GM12878 (cell line): ENCODE data around the gene NCL. TPM values are rescaled to one million over a fixed set of nuclear protein-coding genes. Genes with fewer than 3 reads are reported as not detected.

Experiments used
- ATAC-seq: fragments of 200-7000 bp; cut with Tn5 transposase; 3 replicates; pipeline ENCODE4 v1.9.1; 2020; ENCODE audit warnings: mild to moderate bottlenecking, moderate library complexity
- BruUV-seq: library from RNA; stranded (reverse); fragments of 400-500 nt; replicated peaks from 2 replicates; lab custom pipeline; 2021; lab: Mats Ljungman, UMichigan
- CTCF ChIA-PET: fragments of 300-600 bp; sonication (Branson Sonifier 250); formaldehyde crosslinking; extraction: SDS; loops from one replicate; lab custom pipeline; 2021; ENCODE audit warnings: inconsistent platforms; lab: Yijun Ruan, JAX
- POLR2A ChIA-PET: fragments of 350-600 bp; formaldehyde crosslinking; extraction: SDS; loops from one replicate; lab custom pipeline; 2021; ENCODE audit warnings: inconsistent platforms; lab: Charles Lee
- RAD21 ChIA-PET: fragments of 300-600 bp; sonication (Branson Sonifier 250); formaldehyde crosslinking; loops from one replicate; lab custom pipeline; 2023; ENCODE audit warnings: antibody characterized with exemption; ENCODE audit not compliant: unreplicated experiment; lab: Charles Lee
- SMC1A ChIA-PET: fragments of 300-600 bp; sonication (Branson Sonifier 250); formaldehyde crosslinking; loops from one replicate; lab custom pipeline; 2023; ENCODE audit not compliant: unreplicated experiment, uncharacterized antibody; lab: Charles Lee
- DNase-seq: peaks from one replicate; pipeline ENCODE4 v3.0.0-alpha.2; 2011; ENCODE audit warnings: low read depth, low spot score
- FAIRE-seq: peaks from 3 replicates; lab custom pipeline; 2011; peaks lifted over from hg19 to GRCh38; lab: Jason Lieb, UNC
- H2AFZ ChIP-seq: 2 replicates; pipeline ENCODE4 v1.6.0; 2011; ENCODE audit warnings: low read depth, low read length, control low read depth; ENCODE audit not compliant: control insufficient read depth
- H3K27ac ChIP-seq: 2 replicates; pipeline ENCODE4 v1.5.1; 2011; ENCODE audit warnings: control low read depth; ENCODE audit not compliant: control insufficient read depth, insufficient read depth
- H3K27me3 ChIP-seq, 2 experiments: replicated peaks in 1 of 2; 2 replicates each; pipeline versions ENCODE4 v1.6.0 to v1.6.1; 2011; ENCODE audit warnings: low read length in 1 of 2; ENCODE audit not compliant: control insufficient read depth in 2 of 2, insufficient read depth in 2 of 2
- H3K36me3 ChIP-seq, 2 experiments: 2 replicates each; pipeline ENCODE4 v1.5.1; 2011; ENCODE audit warnings: low read length in 1 of 2; ENCODE audit not compliant: control insufficient read depth in 2 of 2, insufficient read depth in 2 of 2
- H3K4me1 ChIP-seq: 2 replicates; pipeline ENCODE4 v1.6.1; 2011; ENCODE audit warnings: mild to moderate bottlenecking, low read length, moderate library complexity, mixed read lengths; ENCODE audit not compliant: control insufficient read depth, insufficient read depth
- H3K4me2 ChIP-seq: 2 replicates; pipeline ENCODE4 v1.6.0; 2011; ENCODE audit warnings: control low read depth; ENCODE audit not compliant: control insufficient read depth, insufficient read depth
- H3K4me3 ChIP-seq: fragments of 200-600 bp; sonication (generic); 2 replicates; pipeline ENCODE4 v1.5.1; 2016
- H3K79me2 ChIP-seq: 2 replicates; pipeline ENCODE4 v1.6.0; 2011; ENCODE audit warnings: low read length; ENCODE audit not compliant: control insufficient read depth, insufficient read depth
- H3K9ac ChIP-seq: 2 replicates; pipeline ENCODE4 v1.8.0; 2011; ENCODE audit warnings: low read length, control low read depth, mixed read lengths; ENCODE audit not compliant: control insufficient read depth, insufficient read depth
- H3K9me3 ChIP-seq: replicated peaks from 3 replicates; pipeline ENCODE4 v1.5.1; 2011; ENCODE audit warnings: mild to moderate bottlenecking, low read length; ENCODE audit not compliant: control insufficient read depth, insufficient read depth
- H4K20me1 ChIP-seq: 2 replicates; pipeline ENCODE4 v1.6.0; 2011; ENCODE audit not compliant: control insufficient read depth, insufficient read depth
- DPF2 ChIP-seq: fragments of 450-650 bp; IDR thresholded peaks from 2 replicates; pipeline ENCODE4 v1.6.1; 2017; ENCODE audit warnings: mild to moderate bottlenecking
- MEF2A ChIP-seq: IDR thresholded peaks from 2 replicates; pipeline ENCODE4 v1.6.1; 2011; ENCODE audit warnings: low read depth, mild to moderate bottlenecking, low read length, moderate library complexity; ENCODE audit not compliant: insufficient read depth
- POLR2AphosphoS2 ChIP-seq: IDR thresholded peaks from 2 replicates; pipeline ENCODE4 v1.6.1; 2011; ENCODE audit warnings: low read depth, mild to moderate bottlenecking, low read length, improper control_type of control experiment, moderate library complexity
- POLR2AphosphoS5 ChIP-seq: IDR thresholded peaks from 2 replicates; pipeline ENCODE4 v1.6.1; 2011; ENCODE audit warnings: mild to moderate bottlenecking, low read length, inconsistent platforms
- WGBS: methylation state at CpG from one replicate; pipeline ENCODE4 v1.1.6; 2016; ENCODE audit warnings: low lambda C conversion rate; ENCODE audit not compliant: insufficient replicate concordance, insufficient coverage; ENCODE audit errors: missing lambda C conversion rate; 5-methylcytosine and 5-hydroxymethylcytosine counted together
- in situ Hi-C: fragments of 300-500 bp; cut with MboI; formaldehyde crosslinking; loops from 9 replicates; pipeline ENCODE4 v1.14.3; 2018; ENCODE audit warnings: mixed read lengths
- intact Hi-C: fragments of 100-400 bp; cut with micrococcal nuclease; formaldehyde crosslinking; loops from one replicate; pipeline ENCODE4 v1.14.2; 2022; ENCODE audit not compliant: unreplicated experiment
- polyA plus RNA-seq, 11 experiments: library from polyadenylated mRNA; depleted of rRNA in 4 of 11; unstranded in 6 of 11; stranded (reverse) in 5 of 11; fragments of >200 nt; fragmentation: Nextera tagmentation in 4 of 11; fragmentation: Illumina TruSeq in 1 of 11; extraction: Ambion mirVana in 4 of 11; extraction: Trizol in 1 of 11; gene quantifications; 1 replicate in 1 of 11; 2 replicates in 10 of 11; pipeline versions ENCODE4 v1.2.1 to v1.2.3, GENCODE V29; 2011 to 2016; ENCODE audit warnings: inconsistent platforms in 2 of 11, missing spikeins in 2 of 11, low read depth in 1 of 11
- total RNA-seq, 4 experiments: library from RNA; depleted of rRNA in 3 of 4; stranded (reverse); fragments of >200 nt in 3 of 4; fragmentation: Illumina TruSeq in 1 of 4; extraction: Trizol in 1 of 4; gene quantifications; 2 replicates each; pipeline versions ENCODE4 v1.2.1 to v1.2.3, GENCODE V29; 2013 to 2021
- TF ChIP-seq, protein P1 (sequence below): IDR thresholded peaks from 2 replicates; pipeline ENCODE4 v1.6.1; 2011; ENCODE audit warnings: borderline replicate concordance, low read depth, mild to moderate bottlenecking, moderate library complexity, low read length; ENCODE audit not compliant: insufficient read depth, poor library complexity, severe bottlenecking

Gene NCL
- total and polyA plus RNA-seq, 10 of the 15 experiments (the other 5 are each of a cell fraction or from before 2014, with no cell fraction given): 123 to 1,207 (median 529) TPM

DNA sequence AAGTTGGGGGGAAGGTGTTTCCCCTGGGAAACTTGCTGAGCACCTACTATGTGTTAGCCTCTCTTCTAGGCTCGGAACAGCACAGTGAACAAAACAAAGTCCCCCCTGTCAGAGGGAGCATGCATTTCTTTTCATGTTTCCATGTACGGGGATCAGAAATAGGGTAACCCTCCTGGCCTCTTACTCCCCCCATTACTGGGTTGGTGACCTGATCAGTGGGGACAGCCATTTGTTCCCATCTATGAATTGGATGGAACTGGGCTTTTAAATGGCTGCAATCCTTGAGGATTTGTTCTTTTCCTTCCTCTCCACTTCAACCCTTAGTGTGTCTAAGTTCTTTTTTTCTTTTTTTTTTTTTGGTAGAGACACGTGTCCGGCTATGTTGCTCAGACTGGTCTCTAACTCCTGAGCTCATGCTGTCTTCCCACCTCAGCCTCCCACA, 13.7 kb downstream of the NCL start:
- FAIRE-seq: no peak
- intact Hi-C loops: no loop called here

More for the DNA sequence above, 13.7 kb downstream of the NCL start:
- 100% methylated on average over 2 of the region's 4 CpGs for WGBS
- ATAC-seq (0 out of 3 replicates have a peak, but pooled peaks have one; percentile 2), DNase-seq (no peak)
- Histone ChIP-seq H3K4me1 (no peaks in the 10 kb centered on the region), H3K79me2 (no peaks in the 10 kb centered on the region), H3K9ac (no peak overlapping the region), H3K4me3 (no peak overlapping the region), H3K27me3 (no peaks in the 10 kb centered on the region), H3K9me3 (no peaks in the 10 kb centered on the region), H2AFZ (no peak overlapping the region), H3K4me2 (no peak overlapping the region), H3K27ac (no peak overlapping the region), H4K20me1 (no peaks in the 10 kb centered on the region; the same call in 1 of the 2 replicates), H3K36me3 (peaks cover 22 to 28% of the 10 kb centered on the region in 2 experiments)
- ChIA-PET RAD21 (interaction anchor here (0.9 to 6.0 kb wide), 5 partner anchors 43 to 256 kb away, joined by 5 to 59 read pairs (median 7); no protein-coding TSS in a partner anchor), SMC1A (interaction anchor here (3.4 to 5.1 kb wide), 2 partner anchors 222 to 347 kb away, joined by 25 to 31 read pairs; no protein-coding TSS in a partner anchor), CTCF (interaction anchor here (1.5 to 6.5 kb wide), 6 partner anchors 37 to 347 kb away, joined by 5 to 63 read pairs (median 29); no protein-coding TSS in a partner anchor), POLR2A (interaction anchor here (0.7 kb wide), 3 partner anchors 25 to 1684 kb away, joined by 3 to 4 read pairs (median 4); no protein-coding TSS in a partner anchor)
- no TSS peak for BruUV-seq
- in situ Hi-C loops: no loop called here
- TF ChIP-seq, protein P1, sequence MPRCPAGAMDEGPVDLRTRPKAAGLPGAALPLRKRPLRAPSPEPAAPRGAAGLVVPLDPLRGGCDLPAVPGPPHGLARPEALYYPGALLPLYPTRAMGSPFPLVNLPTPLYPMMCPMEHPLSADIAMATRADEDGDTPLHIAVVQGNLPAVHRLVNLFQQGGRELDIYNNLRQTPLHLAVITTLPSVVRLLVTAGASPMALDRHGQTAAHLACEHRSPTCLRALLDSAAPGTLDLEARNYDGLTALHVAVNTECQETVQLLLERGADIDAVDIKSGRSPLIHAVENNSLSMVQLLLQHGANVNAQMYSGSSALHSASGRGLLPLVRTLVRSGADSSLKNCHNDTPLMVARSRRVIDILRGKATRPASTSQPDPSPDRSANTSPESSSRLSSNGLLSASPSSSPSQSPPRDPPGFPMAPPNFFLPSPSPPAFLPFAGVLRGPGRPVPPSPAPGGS: peak; percentile 36
- TF ChIP-seq MEF2A (no peak), POLR2AphosphoS2 (peak; percentile 41; the same call in 1 of the 2 replicates), POLR2AphosphoS5 (peak; percentile 56; the same call in 1 of the 2 replicates), DPF2 (0 out of 2 replicates have a peak, but pooled peaks have one; percentile 29)
- TF ChIP-seq, all 136 proteins: peak for 4
